ENCODE data around the gene NRCAM.

The NRCAM gene

DNA sequence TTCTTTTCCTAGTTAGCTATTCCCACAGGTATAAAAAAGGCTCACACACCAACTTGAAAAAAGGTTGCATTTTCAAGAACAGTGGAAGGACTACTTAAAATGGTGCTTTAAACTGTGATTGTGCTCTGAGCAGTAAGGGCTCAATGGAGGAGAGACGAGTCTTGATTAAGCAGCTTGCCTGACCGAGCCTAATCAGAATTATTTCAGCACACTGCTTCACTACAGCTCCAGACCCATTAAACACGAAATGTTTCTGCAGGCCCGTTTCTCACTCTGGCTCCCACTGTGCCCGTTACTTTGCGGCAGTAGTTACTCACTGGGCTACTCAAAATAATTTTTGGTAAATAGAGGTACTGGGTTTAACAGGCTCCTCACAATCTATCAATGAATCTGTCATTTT, 126.0 kb downstream of the NRCAM start:
- H3K4me3 ChIP-seq (ENCODE audit: low read length): no peak overlapping the region
- TF ChIP-seq, protein P1, sequence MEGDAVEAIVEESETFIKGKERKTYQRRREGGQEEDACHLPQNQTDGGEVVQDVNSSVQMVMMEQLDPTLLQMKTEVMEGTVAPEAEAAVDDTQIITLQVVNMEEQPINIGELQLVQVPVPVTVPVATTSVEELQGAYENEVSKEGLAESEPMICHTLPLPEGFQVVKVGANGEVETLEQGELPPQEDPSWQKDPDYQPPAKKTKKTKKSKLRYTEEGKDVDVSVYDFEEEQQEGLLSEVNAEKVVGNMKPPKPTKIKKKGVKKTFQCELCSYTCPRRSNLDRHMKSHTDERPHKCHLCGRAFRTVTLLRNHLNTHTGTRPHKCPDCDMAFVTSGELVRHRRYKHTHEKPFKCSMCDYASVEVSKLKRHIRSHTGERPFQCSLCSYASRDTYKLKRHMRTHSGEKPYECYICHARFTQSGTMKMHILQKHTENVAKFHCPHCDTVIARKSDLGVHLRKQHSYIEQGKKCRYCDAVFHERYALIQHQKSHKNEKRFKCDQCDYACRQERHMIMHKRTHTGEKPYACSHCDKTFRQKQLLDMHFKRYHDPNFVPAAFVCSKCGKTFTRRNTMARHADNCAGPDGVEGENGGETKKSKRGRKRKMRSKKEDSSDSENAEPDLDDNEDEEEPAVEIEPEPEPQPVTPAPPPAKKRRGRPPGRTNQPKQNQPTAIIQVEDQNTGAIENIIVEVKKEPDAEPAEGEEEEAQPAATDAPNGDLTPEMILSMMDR (conservative IDR thresholded peaks at IDR 0.05; ENCODE audit: low read depth, low read length): no peak
- DNase-seq (ENCODE audit: low read depth): no peak

DNA sequence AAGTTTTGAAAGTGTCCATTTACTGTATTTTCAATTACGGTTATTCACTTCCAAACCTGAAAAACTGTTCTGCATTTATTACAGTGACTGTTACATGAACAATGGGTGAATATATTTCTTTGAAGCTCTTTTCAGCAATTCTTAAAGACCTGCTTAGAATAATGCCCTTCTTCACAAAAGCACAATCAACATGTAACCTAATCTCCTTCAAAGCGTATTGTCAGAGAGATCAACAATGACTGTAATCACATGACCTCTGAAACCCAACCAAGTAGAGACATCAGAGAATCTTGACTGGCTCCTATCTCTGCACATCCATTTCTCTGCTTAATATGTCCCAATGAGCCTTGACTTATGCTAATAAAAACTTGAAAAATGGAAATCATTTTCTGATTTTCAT, 126.7 kb downstream of the NRCAM start:
- no peak overlapping the region for H3K4me3 ChIP-seq (ENCODE audit: low read length)
- TF ChIP-seq, protein P1 (conservative IDR thresholded peaks at IDR 0.05; ENCODE audit: low read depth, low read length): no peak
- DNase-seq (ENCODE audit: low read depth): no peak

GRCh38 chr7:108328174-108328651, 128.0 kb downstream of the NRCAM start:
- H3K4me3 ChIP-seq (ENCODE audit: low read length): no peak overlapping the region
- no peak for DNase-seq (ENCODE audit: low read depth)
- TF ChIP-seq, protein P1 (conservative IDR thresholded peaks at IDR 0.05; ENCODE audit: low read depth, low read length): no peak

- TF ChIP-seq, protein P1 (conservative IDR thresholded peaks at IDR 0.05; ENCODE audit: low read depth, low read length): no peak
- no peak for DNase-seq (ENCODE audit: low read depth)
- H3K4me3 ChIP-seq (ENCODE audit: low read length): no peak overlapping the region
Measured at GRCh38 chr7:108327353-108327752, 128.9 kb downstream of the NRCAM start.

GRCh38 chr7:108326938-108327337, 129.3 kb downstream of the NRCAM start:
- TF ChIP-seq, protein P1 (conservative IDR thresholded peaks at IDR 0.05; ENCODE audit: low read depth, low read length): no peak
- H3K4me3 ChIP-seq (ENCODE audit: low read length): no peak overlapping the region
- DNase-seq (ENCODE audit: low read depth): no peak

DNA sequence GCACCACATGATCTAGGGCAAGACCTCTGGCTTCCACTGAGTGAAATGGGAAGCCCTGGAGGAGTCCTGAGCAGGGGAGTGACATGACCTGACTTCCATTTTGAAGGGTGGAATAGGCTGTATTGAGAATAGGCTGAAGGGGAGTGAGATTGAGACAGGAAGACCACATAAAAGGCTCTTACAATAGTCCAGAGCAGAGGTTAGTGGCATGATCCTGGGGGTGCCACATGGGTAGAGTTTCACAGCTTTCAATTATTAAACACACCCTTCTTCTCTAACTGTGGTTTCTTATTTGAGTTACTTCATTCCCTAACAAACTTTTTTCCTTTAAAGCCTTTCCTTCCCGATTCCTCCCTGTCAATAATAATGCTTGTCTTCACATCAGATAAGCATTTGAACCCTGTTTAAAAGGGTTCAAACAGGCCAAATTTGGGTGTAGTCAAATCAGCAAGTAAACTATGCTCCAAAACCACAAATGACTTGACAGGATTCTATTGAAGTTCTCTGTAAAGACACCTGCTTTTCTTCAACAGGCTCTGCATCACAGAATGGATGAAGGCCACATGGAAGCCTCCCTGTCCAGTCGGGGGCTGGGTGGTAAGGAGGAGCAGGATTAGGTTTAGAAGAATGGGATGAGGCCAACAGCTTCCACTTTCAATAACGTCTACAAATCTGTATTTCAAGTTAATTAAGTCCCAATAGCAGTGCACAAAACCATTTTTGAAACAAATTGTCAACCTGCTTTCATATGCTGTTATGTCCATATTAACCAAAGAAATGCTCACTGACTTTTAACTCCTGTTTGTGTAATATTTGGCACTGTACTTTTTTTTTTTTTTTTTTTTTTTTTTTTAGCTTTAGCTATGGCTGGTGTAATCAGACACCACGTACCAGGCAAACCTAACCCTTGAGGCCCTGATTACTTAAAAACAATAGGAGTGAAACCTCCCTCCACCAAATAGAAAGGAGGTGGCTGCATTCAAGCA, 131.9 kb downstream of the NRCAM start:
- TF ChIP-seq, protein P1 (conservative IDR thresholded peaks at IDR 0.05; ENCODE audit: low read depth, low read length): no peak
- no peak for DNase-seq (ENCODE audit: low read depth)
- H3K4me3 ChIP-seq (ENCODE audit: low read length): no peak overlapping the region

All from retinal pigment epithelial cell (primary cell).